Esophagus (tissue), 2 donors: ENCODE data around the gene TP53AIP1. TPM values are rescaled to one million over a fixed set of nuclear protein-coding genes. Genes with fewer than 3 reads are reported as not detected.

Experiments
- H3K27ac ChIP-seq, 2 donors: one replicate each; pipeline ENCODE4 v1.5.1; 2013; ENCODE audit warnings: low read depth in 2 of 2, mild to moderate bottlenecking in 2 of 2, inconsistent platforms in 1 of 2, low read length in 1 of 2, moderate library complexity in 1 of 2
- H3K27me3 ChIP-seq, 2 donors: one replicate each; pipeline ENCODE4 v1.6.1; 2013; ENCODE audit warnings: low read length in 2 of 2, control low read depth in 1 of 2, mild to moderate bottlenecking in 1 of 2; ENCODE audit not compliant: insufficient read depth in 2 of 2, control insufficient read depth in 1 of 2
- H3K36me3 ChIP-seq, 2 donors: one replicate each; pipeline ENCODE4 v1.6.1; 2013; ENCODE audit warnings: low read length in 1 of 2; ENCODE audit not compliant: control insufficient read depth in 2 of 2, insufficient read depth in 2 of 2
- H3K4me1 ChIP-seq, 2 donors: one replicate each; pipeline ENCODE4 v1.6.1; 2013; ENCODE audit warnings: low read length in 1 of 2; ENCODE audit not compliant: control insufficient read depth in 2 of 2, insufficient read depth in 2 of 2
- H3K4me3 ChIP-seq, 2 donors: one replicate each; pipeline ENCODE4 v1.5.1; 2013; ENCODE audit warnings: low read length in 2 of 2, mild to moderate bottlenecking in 2 of 2, low read depth in 1 of 2, moderate library complexity in 1 of 2
- H3K9me3 ChIP-seq, 2 donors: one replicate each; pipeline ENCODE4 v1.6.1; 2013; ENCODE audit warnings: mild to moderate bottlenecking in 2 of 2, low read depth in 1 of 2, low read length in 1 of 2, moderate library complexity in 1 of 2; ENCODE audit not compliant: control insufficient read depth in 2 of 2, insufficient read depth in 1 of 2
- WGBS, 2 donors: extraction: QIAGEN DNeasy Blood & Tissue Kit; methylation state at CpG; one replicate each; pipeline ENCODE4 v1.1.7; 2013; 5-methylcytosine and 5-hydroxymethylcytosine counted together
- polyA plus RNA-seq, 2 donors: library from polyadenylated mRNA; stranded (reverse); fragments of 200-250 nt; gene quantifications; one replicate each; pipeline ENCODE4 v1.2.3, GENCODE V29; 2013
- donor health status: healthy with polysubstance abuse.
- donor health status: Bipolar disorder and iron deficiency.

Gene TP53AIP1
- polyA plus RNA-seq, 2 donors, result 32.8 to 39.4 TPM

- no peak overlapping the region for H3K4me3 ChIP-seq
- H3K36me3 ChIP-seq, result peaks cover 0 to 2% of the 10 kb centered on the region in 2 donors
- H3K27ac ChIP-seq, result no peak overlapping the region
- WGBS, 2 donors, result 76 to 83% methylated on average over 1 of the region's 1 CpG
- no peaks in the 10 kb centered on the region for H3K27me3 ChIP-seq
- no peaks in the 10 kb centered on the region for H3K9me3 ChIP-seq
- peaks cover 0 to 5% of the 10 kb centered on the region in 2 donors for H3K4me1 ChIP-seq
Observed at GRCh38 chr11:128897826-128898225, 44.8 kb downstream of the TP53AIP1 start.

- H3K27me3 ChIP-seq, result no peaks in the 10 kb centered on the region
- H3K9me3 ChIP-seq, result no peaks in the 10 kb centered on the region
- no peak overlapping the region for H3K27ac ChIP-seq
- 43 to 46% methylated on average over 2 of the region's 2 CpGs for WGBS, 2 donors
- H3K4me1 ChIP-seq, result peaks cover 4 to 6% of the 10 kb centered on the region in 2 donors
- H3K36me3 ChIP-seq, result no peaks in the 10 kb centered on the region
- H3K4me3 ChIP-seq, result no peak overlapping the region
Observed at GRCh38 chr11:128896356-128896755, 46.3 kb downstream of the TP53AIP1 start.

- H3K4me3 ChIP-seq, result no peak overlapping the region
- H3K27me3 ChIP-seq, result no peaks in the 10 kb centered on the region
- peaks cover 7 to 8% of the 10 kb centered on the region in 2 donors for H3K4me1 ChIP-seq
- no peaks in the 10 kb centered on the region for H3K9me3 ChIP-seq
- 64 to 77% methylated on average over 9 of the region's 9 CpGs for WGBS, 2 donors
- H3K36me3 ChIP-seq, result no peaks in the 10 kb centered on the region
- no peak overlapping the region for H3K27ac ChIP-seq
Observed at GRCh38 chr11:128895526-128895925, 47.1 kb downstream of the TP53AIP1 start.

- WGBS, 2 donors, result 53 to 80% methylated on average over 6 of the region's 6 CpGs
Observed at GRCh38 chr11:128894685-128895084, 48.0 kb downstream of the TP53AIP1 start.

GRCh38 chr11:128894286-128894681, 48.4 kb downstream of the TP53AIP1 start:
- no peak overlapping the region for H3K27ac ChIP-seq
- no peaks in the 10 kb centered on the region for H3K9me3 ChIP-seq
- H3K27me3 ChIP-seq, result no peaks in the 10 kb centered on the region
- WGBS, 2 donors, result 63 to 86% methylated on average over 3 of the region's 3 CpGs
- H3K4me3 ChIP-seq, result no peak overlapping the region
- H3K36me3 ChIP-seq, result no peaks in the 10 kb centered on the region
- H3K4me1 ChIP-seq, result peaks cover 8 to 15% of the 10 kb centered on the region in 2 donors

More at GRCh38 chr11:128894685-128895084, 48.0 kb downstream of the TP53AIP1 start:
- peaks cover 8 to 15% of the 10 kb centered on the region in 2 donors for H3K4me1 ChIP-seq
- H3K27ac ChIP-seq, result no peak overlapping the region
- no peaks in the 10 kb centered on the region for H3K36me3 ChIP-seq
- H3K9me3 ChIP-seq, result no peaks in the 10 kb centered on the region
- H3K27me3 ChIP-seq, result no peaks in the 10 kb centered on the region
- H3K4me3 ChIP-seq, result no peak overlapping the region

GRCh38 chr11:128893578-128894285, 48.9 kb downstream of the TP53AIP1 start:
- Histone ChIP-seq H3K9me3 (no peaks in the 10 kb centered on the region), H3K4me1 (peaks cover 8 to 15% of the 10 kb centered on the region in 2 donors), H3K36me3 (no peaks in the 10 kb centered on the region), H3K27me3 (no peaks in the 10 kb centered on the region), H3K27ac (no peak overlapping the region), H3K4me3 (no peak overlapping the region)
- 44 to 56% methylated on average over 9 of the region's 9 CpGs for WGBS, 2 donors

GRCh38 chr11:128892866-128893565, 49.7 kb downstream of the TP53AIP1 start:
- Histone ChIP-seq H3K36me3 (no peaks in the 10 kb centered on the region), H3K27me3 (no peaks in the 10 kb centered on the region), H3K9me3 (no peaks in the 10 kb centered on the region), H3K27ac (no peak overlapping the region), H3K4me3 (no peak overlapping the region), H3K4me1 (peaks cover 8 to 15% of the 10 kb centered on the region in 2 donors)
- 58 to 69% methylated on average over 4 of the region's 4 CpGs for WGBS, 2 donors

- WGBS, 2 donors, result 32 to 46% methylated on average over 6 of the region's 6 CpGs
- no peak overlapping the region for H3K4me3 ChIP-seq
- no peak overlapping the region for H3K27ac ChIP-seq
- H3K27me3 ChIP-seq, result no peaks in the 10 kb centered on the region
- H3K9me3 ChIP-seq, result no peaks in the 10 kb centered on the region
- no peaks in the 10 kb centered on the region for H3K36me3 ChIP-seq
- H3K4me1 ChIP-seq, result peaks cover 8 to 15% of the 10 kb centered on the region in 2 donors
Observed at GRCh38 chr11:128891913-128892398, 50.7 kb downstream of the TP53AIP1 start.

GRCh38 chr11:128890543-128891368, 51.9 kb downstream of the TP53AIP1 start, which contains the start of gene KCNJ5:
KCNJ5 (plus strand) TSS chr11:128891356; CDS start chr11:128911274, 19,918 bp downstream.
- WGBS, 2 donors, result 1% methylated on average over 65 to 85 of the region's 85 CpGs
- Histone ChIP-seq H3K4me3 (peak within 1 kb of the TSS; percentile 42 to 49), H3K27ac (no peak within 1 kb of the TSS), H3K9me3 (no peaks in the 10 kb centered on the region), H3K27me3 (no peaks in the 10 kb centered on the region), H3K36me3 (no peaks in the 10 kb centered on the region), H3K4me1 (peaks cover 8 to 15% of the 10 kb centered on the region in 2 donors)
